ENCODE measurements around the gene RRAGA.

- TF ChIP-seq CTCF (IDR thresholded peaks at IDR 0.05; ENCODE audit: borderline replicate concordance, extremely low read depth, low read length, poor library complexity, severe bottlenecking): no peak
- TF ChIP-seq EZH2 (IDR thresholded peaks at IDR 0.05; ENCODE audit: borderline replicate concordance, low read depth, low read length, severe bottlenecking): no peak
Observed at GRCh38 chr9:19022206-19022605, 27.0 kb upstream of the RRAGA start.

Data from DND-41 (cell line).